Activated CD4-positive, alpha-beta T cell treated with anti-CD3 and anti-CD28 coated beads for 1 hour (primary cell): ENCODE measurements around the gene STIM1.
"Not testable (repeated sequence)": the region's sequence is repeated elsewhere in the genome, so short reads cannot be mapped to it uniquely, and the experiment has no call there.

Source experiments
- DNase-seq: peaks from one replicate; pipeline ENCODE4 v3.0.0-alpha.2; 2020

The STIM1 gene

DNA sequence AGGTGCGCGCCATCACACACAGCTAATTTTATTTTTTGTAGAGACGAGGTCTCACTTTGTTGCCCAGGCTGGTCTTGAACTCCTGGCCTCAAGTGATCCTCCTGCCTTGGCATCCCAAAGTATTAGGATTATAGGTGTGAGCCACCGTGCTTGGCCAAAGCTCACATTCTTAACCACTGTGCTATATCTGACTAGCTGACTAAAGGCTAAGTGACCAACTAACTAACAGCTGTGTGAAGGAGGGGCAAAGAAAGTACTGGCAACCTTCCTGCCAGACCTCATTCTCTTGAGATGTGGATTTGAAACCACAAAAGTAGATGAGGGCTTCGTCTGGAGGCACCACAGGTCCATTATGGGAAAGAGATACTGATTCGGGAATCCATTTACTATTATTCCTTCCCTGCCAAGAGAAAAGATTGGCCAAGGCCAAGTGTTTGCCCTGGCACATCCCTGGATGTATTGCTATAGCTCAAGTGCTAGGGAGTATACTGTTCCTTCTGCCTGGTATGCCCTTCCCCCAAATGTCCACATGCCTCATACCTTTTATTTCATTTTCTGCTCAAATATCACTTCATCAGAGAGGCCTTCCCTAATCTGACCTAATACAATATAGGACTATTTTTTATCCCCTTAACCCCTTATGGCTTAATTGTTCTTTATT is 186.4 kb downstream of the STIM1 start:
- DNase-seq, result no peak

DNA sequence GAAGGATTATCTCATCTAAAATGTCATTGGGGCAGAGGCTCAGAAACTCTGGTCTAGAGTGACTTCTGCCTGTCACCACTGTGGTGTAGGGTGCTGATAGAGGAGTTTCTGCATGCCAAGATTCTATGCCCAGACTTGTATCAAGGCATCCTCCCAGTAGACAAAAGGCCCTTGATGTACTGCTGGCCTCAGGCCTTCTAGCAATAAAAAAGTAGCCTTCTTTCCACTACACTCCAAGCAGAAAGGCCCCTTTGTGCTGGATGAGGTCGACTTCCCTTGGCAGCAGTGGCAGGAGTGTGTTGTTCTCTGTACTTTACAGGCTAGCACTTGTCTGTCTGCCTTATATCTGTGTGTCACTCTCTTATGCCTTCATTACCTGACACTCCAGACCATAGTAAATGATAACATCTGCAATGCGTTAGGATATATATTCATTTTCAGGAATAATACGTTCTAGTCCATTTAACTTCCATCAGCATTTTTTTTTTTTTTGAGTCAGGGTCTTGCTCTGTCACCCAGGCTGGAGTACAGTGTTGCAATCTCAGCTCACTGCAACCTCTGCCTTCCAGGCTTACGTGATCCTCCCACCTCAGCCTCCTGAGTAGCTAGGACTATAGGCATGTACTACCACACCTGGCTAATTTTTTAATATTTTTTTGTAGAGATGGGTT is 189.6 kb downstream of the STIM1 start:
- no peak for DNase-seq

DNA sequence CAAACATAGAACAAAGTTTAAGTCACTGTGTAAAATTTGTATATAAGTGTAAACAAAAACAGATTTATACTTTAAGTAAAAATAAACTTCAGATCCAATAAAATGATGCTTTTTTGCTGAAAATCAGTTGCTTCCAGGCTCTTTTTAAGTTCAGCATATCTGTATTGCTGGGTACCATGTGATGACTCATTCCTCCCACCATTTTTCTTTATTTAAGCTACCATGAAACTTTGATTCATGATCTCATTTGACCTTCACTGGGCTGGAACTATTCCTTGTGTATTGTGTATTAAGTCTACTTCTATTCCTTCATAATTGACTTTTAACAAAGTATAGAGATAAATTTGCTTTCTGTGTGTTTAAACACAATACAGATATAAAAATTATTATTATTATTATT is 192.9 kb downstream of the STIM1 start:
- no peak for DNase-seq

DNA sequence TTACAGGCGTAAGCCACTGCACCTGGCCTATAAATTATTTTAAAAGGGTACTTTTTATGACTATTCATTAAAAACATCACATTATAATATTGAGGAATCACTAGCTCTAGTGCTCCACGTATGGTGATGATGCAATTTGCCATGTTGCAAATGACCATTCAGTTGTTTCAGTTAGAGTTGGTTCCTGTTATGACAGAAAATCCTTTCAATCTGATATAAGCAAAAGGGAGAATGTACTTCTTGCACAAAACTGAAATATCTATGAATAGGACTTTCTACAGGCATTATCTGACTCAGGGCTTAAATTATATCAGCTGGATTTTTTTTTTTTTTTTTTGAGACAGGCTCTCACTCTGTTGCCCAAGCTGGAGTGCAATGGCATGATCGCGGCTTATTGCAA is 193.5 kb downstream of the STIM1 start:
- no peak for DNase-seq

DNA sequence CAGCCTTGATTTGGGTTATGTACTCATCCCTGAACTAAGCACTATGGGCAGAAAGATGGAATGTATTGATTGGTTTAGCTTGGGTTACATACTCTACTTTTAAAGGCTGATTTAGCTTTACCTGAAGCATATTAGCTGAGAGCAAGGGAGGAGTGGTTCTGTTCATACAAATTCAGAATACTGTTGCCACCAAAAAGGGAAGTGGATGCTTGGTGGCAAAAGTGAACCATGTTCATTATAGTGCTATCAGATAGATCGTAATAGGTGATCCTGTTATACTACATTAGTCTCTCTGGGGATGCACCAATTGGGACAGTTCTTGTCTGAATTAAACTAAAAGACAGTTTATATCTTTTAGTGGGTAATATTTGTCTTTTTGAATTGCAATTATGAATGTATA is 194.7 kb downstream of the STIM1 start:
- no peak for DNase-seq

DNA sequence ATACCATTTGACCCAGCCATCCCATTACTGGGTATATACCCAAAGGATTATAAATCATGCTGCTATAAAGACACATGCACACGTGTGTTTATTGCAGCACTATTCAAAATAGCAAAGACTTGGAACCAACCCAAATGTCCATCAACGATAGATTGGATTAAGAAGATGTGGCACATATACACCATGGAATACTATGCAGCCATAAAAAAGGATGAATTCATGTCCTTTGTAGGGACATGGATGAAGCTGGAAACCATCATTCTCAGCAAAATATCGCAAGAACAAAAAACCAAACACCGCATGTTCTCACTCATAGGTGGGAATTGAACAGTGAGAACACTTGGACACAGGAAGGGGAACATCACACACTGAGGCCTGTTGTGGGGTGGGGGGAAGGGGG is 197.7 kb downstream of the STIM1 start:
- DNase-seq, result not testable (repeated sequence)

DNA sequence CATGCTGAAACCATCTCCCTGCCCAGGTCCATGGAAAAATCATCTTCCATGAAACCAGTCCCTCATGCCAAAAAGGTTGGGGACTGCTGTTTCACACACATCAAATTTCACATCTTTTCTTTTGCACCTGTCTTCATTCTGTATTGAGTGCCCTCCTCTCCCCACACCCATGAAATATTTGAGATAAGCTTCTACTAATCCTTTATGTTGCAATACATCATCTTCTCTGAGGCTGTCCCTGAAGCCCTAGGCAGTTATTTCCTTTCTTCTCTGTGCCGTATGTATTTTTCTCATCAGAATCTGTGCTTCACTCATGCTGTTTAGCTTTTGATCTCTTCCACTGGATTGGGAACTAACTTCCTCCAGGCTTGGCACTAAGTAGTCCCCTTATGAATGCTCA is 199.2 kb downstream of the STIM1 start:
- DNase-seq, result no peak

DNA sequence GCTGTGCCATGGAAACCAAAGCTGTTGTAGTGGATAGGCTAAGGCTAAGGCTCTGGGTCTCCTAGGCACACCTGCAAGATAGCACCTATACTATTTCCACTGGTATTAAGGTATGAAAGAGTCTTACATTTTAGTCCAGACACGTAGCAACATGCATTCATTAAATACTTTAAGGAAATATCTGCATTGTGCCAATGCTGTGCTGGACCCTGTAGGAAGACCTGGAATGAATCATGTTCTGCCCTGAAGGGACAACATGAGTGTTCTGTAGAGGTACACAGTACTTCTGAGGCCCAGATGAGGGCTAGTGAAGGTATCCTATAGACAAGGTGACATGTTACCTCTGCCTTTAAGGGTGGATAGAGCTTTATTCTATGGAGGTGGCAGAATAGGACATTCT is 204.0 kb downstream of the STIM1 start:
- no peak for DNase-seq

DNA sequence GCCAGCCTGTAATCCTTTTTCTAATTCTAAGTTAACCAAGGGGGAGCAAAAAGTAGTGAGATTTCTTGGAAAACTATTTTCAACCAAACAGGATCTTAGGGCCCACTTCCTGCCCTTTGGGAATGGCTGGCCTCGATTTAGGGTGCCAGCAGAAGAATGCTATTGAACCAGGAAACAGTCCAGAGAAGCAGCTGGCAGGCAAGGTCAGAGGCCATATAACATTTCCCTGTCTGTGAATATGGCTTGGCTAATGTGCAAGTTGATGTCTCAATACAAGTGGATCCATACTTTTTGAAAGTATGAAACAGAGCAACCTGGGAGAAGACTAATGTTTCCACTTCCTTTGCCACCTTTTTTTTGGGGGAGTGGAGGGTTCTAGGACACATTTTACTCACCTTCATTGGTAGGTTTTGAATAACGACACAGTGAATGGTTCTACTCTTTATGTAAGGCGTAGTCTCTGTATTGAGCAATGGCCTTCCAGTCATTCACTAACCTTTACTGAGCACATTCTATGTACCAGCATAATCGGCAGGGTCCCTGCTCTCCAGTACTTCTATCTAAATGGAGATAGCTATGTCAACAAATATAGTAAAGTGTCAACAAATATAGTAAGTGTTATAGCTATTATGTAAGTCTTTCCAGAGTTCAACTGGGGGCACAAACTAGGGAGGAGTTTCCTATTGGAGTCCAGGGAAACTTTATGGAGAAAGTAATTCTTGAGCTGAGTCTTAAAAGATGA is 204.9 kb downstream of the STIM1 start:
- no peak for DNase-seq

DNA sequence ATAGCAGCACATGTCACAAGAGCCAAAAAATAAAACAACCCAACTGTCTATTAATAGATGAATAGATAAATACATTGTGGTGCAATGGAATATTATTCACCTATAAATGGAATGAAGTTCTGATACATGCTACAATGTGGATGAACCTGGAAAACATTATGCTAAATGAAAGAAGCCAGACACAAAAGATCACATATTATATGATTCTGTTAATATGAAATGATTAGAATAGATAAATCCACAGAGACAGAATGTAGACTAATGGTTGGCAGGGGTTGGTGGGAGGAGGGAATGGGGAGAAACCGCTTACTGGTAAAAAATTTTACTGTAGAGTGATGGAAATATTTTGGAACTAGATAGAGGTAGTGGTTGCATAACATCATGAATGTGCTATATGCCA is 206.2 kb downstream of the STIM1 start:
- DNase-seq, result no peak

DNA sequence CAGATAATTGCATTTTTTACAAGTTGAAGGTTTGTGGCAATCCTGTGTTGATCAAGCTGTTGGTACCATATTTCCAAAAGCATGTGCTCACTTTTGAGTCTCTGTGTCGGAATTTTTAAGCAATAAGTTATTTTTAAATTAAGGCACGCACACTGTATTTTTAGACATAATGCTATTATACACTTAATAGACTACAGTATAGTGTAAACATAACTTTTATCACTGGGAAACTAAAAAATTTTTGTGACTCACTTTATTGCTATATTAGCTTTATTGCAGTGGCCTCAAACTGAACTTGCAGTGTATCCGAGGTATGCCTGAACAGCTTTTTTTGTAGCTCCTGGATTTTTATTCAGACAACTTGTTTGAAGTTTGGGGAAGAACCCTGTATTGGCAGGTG is 207.9 kb downstream of the STIM1 start:
- DNase-seq, result no peak

DNA sequence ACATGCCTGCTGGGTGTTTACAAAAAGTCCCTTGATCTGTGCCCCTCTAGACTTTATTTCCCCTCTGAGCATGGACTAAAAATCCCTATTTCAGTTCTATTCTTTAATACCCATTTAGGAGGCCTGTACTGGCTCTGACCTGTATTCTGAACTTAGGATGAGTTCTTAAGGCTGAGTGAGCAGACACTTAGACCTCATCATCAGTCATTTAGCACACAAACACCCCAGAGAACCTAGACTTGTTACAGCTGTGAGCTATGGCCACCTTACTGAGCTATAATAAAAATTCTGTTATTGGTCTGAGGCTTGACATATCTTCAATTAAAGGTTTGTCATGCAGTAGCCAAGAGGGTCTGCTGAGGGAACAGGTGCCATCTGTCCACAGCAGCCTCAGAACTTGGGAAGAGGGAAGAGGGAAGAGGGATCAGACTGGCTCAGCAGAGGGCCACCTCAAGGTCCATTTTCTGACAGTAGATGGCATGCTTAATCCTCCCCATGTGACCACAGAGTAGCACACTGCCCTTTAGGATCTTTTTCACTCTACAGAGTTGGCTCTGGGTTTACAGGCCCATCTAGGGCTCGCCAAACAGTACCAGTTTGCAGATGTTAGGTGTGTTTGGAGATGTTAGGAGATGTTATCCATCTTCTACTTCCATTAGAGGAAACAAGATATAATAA is 209.0 kb downstream of the STIM1 start:
- DNase-seq, result no peak

DNA sequence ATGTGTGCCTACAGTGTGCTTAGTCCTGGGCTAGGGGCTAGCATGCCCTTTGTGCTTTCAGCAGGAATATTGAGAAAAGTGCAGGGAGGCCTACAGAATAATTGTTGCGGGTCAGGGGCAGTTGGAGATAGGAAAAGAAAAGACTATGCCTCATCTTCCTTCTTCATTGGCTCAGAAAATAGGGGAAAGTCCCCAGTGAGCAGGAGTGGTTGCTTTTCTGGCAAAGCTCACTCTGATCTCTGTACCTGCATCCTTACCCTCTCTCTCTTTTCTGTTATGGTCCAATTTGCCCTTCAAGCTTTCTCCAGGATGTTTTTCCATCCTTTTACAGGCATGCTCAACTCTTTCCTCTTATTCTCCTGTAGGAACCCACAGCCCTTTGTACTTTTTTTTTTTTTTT is 209.6 kb downstream of the STIM1 start:
- no peak for DNase-seq

DNA sequence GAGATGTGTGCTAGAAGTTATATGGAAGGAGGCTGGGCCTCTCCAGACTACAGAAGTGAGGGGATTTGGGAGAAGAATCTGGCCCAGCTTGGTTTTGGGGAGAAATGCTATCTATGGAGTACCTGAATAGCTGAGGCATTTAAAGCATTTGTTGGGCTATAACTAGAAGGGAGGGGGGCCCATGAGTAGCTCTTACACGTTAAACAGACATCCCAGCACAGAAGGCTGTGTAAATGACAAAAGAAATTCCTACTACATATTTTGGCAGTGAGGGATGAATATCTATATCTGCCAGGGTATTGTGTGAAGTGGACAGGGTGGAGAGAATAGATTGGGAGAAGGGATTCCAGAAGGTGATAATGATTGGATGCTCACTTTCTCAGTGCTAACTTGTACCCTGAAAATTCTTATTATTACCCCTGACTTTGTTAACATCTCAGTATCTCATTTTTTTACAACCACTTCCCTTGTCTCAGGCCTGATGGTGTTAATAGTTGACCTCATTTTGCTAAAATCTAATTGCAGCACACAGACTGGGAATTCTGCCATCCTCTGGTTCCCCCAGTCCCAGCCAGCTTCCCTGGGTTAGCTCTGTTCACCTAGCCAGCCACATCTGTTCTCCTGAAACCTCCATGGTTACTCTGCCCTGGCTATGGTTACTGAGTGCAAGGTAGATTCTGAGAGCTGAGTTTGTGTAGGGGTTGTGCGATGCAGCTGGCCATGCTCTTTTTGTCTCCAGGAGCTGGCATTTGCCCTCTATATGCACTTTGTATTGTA is 210.3 kb downstream of the STIM1 start:
- DNase-seq, result no peak

DNA sequence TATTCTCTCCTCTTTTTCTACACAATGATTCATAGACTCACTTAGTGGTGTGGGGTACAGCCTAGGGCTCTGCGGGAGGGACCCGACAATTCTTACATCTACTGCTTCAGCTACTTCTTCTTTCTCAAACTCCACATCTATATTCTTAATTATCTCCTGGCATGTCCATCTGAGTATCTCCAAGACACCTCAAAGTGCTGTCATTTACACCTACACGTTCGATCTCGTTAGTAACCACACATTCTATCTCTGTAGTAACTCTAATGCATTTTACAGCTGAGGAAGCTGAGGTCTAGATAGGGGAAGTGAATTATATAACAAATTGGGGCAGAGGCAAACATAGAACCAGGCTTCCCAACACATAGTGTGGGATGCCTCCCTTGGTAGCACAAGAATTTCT is 211.4 kb downstream of the STIM1 start:
- no peak for DNase-seq

DNA sequence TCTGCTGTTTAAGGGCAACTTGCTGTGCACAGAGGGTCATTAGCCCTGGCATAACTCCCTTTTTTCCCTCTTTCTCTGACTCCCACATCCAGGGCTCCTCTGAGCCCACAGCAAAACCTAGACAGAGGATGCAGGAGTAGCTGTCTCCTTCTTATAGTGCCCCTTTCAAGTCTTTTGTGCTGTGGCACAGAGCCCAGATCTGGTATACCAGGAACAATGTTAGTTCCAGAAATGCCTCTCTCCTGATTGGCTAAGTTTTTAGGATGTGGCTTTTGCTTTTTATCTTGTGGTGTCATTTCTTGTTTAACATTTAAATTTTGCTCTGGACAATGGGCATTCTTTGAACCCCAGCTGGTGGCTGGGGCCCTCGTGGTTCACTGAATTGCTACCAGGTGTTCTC is 213.5 kb downstream of the STIM1 start:
- DNase-seq, result no peak

DNA sequence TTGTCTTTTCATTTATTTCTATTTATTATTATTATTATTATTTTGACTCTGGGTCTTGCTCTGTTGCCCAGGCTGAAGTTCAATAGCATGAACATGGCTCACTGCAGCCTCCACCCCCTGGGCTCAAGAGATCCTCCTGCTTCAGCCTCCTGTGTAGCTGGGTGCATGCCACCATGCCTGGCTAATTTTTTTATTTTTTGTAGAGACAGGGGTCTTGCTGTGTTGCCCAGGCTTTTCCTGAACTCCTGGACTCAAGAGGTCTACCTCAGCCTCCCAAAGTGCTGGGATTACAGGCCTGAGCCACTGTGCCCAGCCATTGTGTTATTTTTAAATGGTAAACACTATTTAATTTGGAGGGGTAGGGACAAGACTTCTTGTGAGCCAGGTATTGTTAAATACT is 215.9 kb downstream of the STIM1 start:
- DNase-seq, result no peak

DNA sequence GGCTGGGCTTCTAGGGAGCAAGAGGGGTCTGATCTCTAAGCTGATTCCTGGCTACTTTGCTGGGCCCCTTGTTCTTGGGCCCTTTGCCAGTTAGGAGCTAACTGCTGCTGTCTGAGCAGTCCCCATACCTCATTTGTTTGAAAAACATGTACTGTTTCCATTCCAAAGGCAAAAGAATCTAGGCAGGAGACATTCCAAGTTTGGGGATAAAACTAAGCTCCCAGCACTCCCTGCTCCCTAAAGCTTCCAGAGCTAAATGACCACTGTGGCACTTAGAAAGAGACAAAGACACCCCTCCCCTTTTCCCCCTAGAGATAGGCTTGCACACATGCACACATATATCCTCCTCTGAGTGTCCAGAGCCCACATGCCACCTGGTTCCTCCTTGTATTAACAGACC is 216.4 kb downstream of the STIM1 start:
- DNase-seq, result no peak

DNA sequence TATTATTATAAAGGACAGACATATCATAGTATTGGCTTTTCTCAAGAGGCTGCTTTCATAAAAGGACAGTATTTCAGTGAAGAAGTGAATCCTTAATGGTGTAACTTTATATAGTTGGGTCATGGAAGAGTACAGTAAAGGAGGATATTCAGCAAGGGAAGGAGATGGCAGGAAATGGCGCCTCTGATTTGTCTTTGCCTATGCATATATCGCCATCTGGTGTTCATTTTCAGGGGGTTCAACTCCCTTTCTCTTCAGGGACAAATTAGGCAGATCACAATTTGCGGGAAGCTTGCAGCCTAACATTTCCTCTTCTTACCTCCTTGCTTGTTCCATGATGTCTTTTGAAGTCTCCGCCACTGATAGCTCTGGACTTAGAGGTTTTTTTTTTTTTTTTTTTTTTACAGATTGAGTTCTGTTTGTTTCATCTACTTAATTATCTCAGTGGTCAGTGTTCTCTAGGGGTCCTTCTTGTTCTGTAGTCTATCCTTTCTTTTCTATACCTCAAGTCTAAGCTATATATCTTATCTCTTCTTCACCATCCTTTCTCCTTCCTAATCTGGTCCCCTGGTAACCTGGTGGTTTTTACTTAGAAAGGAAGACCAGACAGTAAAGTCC is 217.3 kb downstream of the STIM1 start:
- no peak for DNase-seq

DNA sequence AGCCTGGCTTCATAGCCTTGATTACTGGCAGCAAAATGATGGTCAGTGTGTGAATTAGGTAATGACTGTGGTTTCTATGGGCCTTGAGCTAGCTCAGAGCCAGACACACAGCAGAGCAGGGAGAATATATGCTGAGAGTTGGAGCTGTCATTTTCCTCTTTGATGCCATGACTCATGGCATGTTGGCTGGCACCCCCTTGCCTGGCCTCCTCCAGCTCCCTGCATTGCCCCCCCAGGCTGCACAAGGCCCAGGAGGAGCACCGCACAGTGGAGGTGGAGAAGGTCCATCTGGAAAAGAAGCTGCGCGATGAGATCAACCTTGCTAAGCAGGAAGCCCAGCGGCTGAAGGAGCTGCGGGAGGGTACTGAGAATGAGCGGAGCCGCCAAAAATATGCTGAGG is 218.8 kb downstream of the STIM1 start:
- DNase-seq, result no peak

DNA sequence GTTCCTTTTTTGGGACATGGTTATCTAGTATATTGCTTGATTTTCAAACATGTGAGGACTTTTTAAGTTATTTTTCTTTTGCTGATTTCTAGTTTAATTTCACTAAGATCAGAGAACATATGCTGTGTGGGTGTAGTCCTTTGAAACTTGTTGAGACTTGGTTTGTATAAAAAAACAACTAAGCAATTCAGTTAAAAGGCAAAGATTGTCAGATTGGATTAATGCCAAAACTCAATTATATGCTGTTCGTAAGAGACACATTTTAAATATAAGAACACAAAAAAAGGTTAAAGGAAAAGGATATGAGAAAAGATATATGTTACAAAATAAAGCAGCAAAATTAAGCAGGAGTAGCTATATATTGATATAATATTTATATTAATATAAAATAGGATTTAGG is 221.3 kb downstream of the STIM1 start:
- no peak for DNase-seq

DNA sequence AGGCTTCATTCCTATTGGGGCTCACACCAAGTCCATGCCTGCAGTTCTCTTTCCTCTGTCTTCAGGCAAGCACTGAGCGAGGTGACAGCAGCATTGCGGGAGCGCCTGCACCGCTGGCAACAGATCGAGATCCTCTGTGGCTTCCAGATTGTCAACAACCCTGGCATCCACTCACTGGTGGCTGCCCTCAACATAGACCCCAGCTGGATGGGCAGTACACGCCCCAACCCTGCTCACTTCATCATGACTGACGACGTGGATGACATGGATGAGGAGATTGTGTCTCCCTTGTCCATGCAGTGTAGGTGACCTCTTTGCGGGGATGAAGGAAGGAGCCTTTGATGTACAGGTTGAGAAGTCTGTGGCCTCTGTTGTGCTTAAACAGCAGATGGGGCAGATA is 227.7 kb downstream of the STIM1 start:
- no peak for DNase-seq
